ENCODE measurements around the gene TRMT2B. TPM values are rescaled to one million over a fixed set of nuclear protein-coding genes. Genes with fewer than 3 reads are reported as not detected.
"Not testable (repeated sequence)": the region's sequence is repeated elsewhere in the genome, so short reads cannot be mapped to it uniquely, and the experiment has no call there.

Gene TRMT2B
- total RNA-seq, 4 donors from 2014 or later, result 11.9 to 29.9 (median 14.1) TPM

GRCh38 chrX:101062176-101062575 is 10.3 kb upstream of the TRMT2B start:
- Histone ChIP-seq H3K27me3 (no peaks in the 10 kb centered on the region), H3K4me1 (no peaks in the 10 kb centered on the region), H3K4me3 (no peak overlapping the region), H3K36me3 (no peaks in the 10 kb centered on the region), H3K27ac (no peak overlapping the region), H3K9me3 (no peaks in the 10 kb centered on the region)
- no peak for TF ChIP-seq POLR2A (IDR thresholded peaks at IDR 0.05)
- TF ChIP-seq CTCF (IDR thresholded peaks at IDR 0.05 in 4 of 5, conservative IDR thresholded peaks at IDR 0.05 in 1 of 5), result no peak
- no peak for DNase-seq
- in situ Hi-C loops (cut with MboI; ENCODE audit: low sequenced_read_pairs in 4 of 4), result no loop called here
- intact Hi-C loops (cut with DNase I; ENCODE audit: low total_unique reads), result no loop called here
- no peak for ATAC-seq

DNA sequence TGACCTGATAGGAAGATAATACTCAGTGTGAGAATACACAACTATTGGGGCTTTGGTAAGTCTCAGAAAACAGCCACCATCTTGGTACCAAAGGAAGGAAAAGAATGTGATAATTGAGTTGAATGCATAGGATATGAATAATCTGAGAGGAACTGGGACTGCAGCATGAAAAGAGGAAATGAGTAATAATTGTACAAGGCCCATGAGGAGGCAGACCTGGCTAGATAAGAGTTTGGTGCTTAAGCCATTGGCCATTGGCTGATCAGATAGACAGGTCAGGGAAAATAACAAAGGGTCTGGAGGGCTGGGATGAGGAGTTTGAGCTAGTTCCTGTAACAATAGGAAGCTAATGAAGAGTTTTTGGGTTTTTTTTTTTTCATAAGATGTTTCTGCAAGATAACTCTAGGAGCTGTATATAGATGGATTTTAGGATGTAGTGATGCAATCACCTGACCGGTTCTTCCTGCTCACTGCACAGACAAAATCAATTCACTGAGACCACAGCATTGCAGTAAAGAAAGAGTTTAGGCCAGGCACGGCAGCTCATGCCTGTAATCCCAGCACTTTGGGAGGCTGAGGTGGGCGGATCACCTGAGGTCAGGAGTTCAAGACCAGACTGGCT is 5.3 kb upstream of the TRMT2B start:
- DNase-seq, result no peak
- no peaks in the 10 kb centered on the region for H3K36me3 ChIP-seq
- no peak overlapping the region for H3K4me3 ChIP-seq
- no peaks in the 10 kb centered on the region for H3K4me1 ChIP-seq
- intact Hi-C loops (cut with DNase I; ENCODE audit: low total_unique reads) (no loop called here), in situ Hi-C loops (cut with MboI; ENCODE audit: low sequenced_read_pairs in 4 of 4) (no loop called here)
- H3K27ac ChIP-seq, result no peak overlapping the region
- ATAC-seq, result no peak
- no peaks in the 10 kb centered on the region for H3K9me3 ChIP-seq
- no peak for TF ChIP-seq POLR2A (IDR thresholded peaks at IDR 0.05)
- TF ChIP-seq CTCF (IDR thresholded peaks at IDR 0.05 in 4 of 5, conservative IDR thresholded peaks at IDR 0.05 in 1 of 5), result no peak
- no peaks in the 10 kb centered on the region for H3K27me3 ChIP-seq

- intact Hi-C loops (cut with DNase I; ENCODE audit: low total_unique reads); H3K27ac ChIP-seq; ATAC-seq; in situ Hi-C loops (cut with MboI; ENCODE audit: low sequenced_read_pairs in 4 of 4); H3K4me3 ChIP-seq; H3K4me1 ChIP-seq; H3K9me3 ChIP-seq; H3K36me3 ChIP-seq; H3K27me3 ChIP-seq; DNase-seq: not testable (repeated sequence)
These were observed 4.6 kb upstream of the TRMT2B start for GRCh38 chrX:101056551-101056950.

GRCh38 chrX:101051153-101051548 is 760 bp downstream of the TRMT2B start:
- H3K27me3 ChIP-seq, result no peaks in the 10 kb centered on the region
- ATAC-seq, result peak in 1 of 2 donors; percentile 5
- H3K9me3 ChIP-seq, result no peaks in the 10 kb centered on the region
- no peak for DNase-seq
- peaks cover 4% of the 10 kb centered on the region in 2 donors for H3K4me1 ChIP-seq
- peak overlapping the region; percentile 63 to 83 (median 74) for H3K4me3 ChIP-seq
- in situ Hi-C loops (cut with MboI; ENCODE audit: low sequenced_read_pairs in 4 of 4), result loop anchor here in 1 of 4 donors (5.0 kb wide), 1 partner anchor 51 kb away; no protein-coding TSS in a partner anchor
- H3K36me3 ChIP-seq, result no peaks in the 10 kb centered on the region
- H3K27ac ChIP-seq, result peak overlapping the region; percentile 86 to 95 (median 92)
- TF ChIP-seq POLR2A (IDR thresholded peaks at IDR 0.05), result no peak
- TF ChIP-seq CTCF (IDR thresholded peaks at IDR 0.05 in 4 of 5, conservative IDR thresholded peaks at IDR 0.05 in 1 of 5), result no peak
- intact Hi-C loops (cut with DNase I; ENCODE audit: low total_unique reads), result no loop called here

DNA sequence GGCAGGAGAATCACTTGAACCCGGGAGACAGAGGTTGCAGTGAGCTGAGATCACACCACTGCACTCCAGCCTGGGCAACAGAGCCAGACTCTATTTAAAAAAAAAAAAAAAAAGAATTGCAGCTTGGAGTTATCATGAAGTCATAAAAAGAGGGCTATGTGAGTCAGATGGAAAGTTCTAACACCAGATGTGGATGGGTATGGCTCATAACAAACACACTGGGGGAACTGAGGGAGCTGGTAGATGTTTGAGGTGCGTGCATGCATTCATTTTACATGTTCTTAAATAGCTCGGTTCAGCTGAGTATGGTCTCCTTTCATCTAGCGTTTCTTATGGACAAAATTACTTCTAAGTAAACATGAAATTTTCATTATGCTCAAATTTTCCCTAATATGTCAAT is 11.7 kb downstream of the TRMT2B start:
- no peak for TF ChIP-seq POLR2A (IDR thresholded peaks at IDR 0.05)
- no peak for TF ChIP-seq CTCF (IDR thresholded peaks at IDR 0.05 in 4 of 5, conservative IDR thresholded peaks at IDR 0.05 in 1 of 5)
- H3K36me3 ChIP-seq, result peaks cover 0 to 9% of the 10 kb centered on the region in 2 donors

More for the DNA sequence above, 11.7 kb downstream of the TRMT2B start:
- intact Hi-C loops (cut with DNase I; ENCODE audit: low total_unique reads), result no loop called here
- H3K27me3 ChIP-seq, result no peaks in the 10 kb centered on the region
- in situ Hi-C loops (cut with MboI; ENCODE audit: low sequenced_read_pairs in 4 of 4), result no loop called here
- no peaks in the 10 kb centered on the region for H3K9me3 ChIP-seq
- DNase-seq (no peak), ATAC-seq (no peak)
- H3K27ac ChIP-seq, result no peak overlapping the region
- no peaks in the 10 kb centered on the region for H3K4me1 ChIP-seq
- no peak overlapping the region for H3K4me3 ChIP-seq

Data from gastrocnemius medialis (tissue), 4 donors.